Measurements from ENCODE around the gene SART3.

SART3 gene

GRCh38 chr12:108507971-108508642 is 52.9 kb downstream of the SART3 start:
- in situ Hi-C loops (cut with MboI; ENCODE audit: low sequenced_read_pairs): loop anchor here (25.0 kb wide), 1 partner anchor 821 kb away; the partner anchor contains the start of gene PWP1

DNA sequence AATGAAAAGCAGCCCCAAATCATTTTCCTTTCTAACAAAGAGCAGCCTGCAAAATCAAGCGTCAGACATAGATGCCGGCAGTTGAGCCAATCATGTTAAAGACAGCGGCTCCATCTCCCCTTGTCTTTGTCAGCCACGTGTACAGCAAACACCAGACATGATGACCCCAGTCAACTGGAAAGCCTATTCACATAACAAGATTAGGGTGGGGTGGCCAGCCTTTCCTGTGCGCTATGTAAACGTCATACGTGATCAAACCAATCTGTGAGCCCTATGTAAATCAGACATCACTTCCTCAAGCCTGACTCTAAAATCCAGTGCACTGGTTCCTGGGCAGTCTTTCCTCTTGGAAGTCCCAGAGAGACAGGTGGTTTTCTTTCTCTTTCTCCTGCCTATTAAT is 55.8 kb downstream of the SART3 start:
- in situ Hi-C loops (cut with MboI; ENCODE audit: low sequenced_read_pairs): loop anchor here (25.0 kb wide), 1 partner anchor 818 kb away; the partner anchor contains the start of gene PWP1

GRCh38 chr12:108502922-108503321 is 58.1 kb downstream of the SART3 start:
- in situ Hi-C loops (cut with MboI; ENCODE audit: low sequenced_read_pairs): loop anchor here (25.0 kb wide), 1 partner anchor 816 kb away; the partner anchor contains the start of gene PWP1

DNA sequence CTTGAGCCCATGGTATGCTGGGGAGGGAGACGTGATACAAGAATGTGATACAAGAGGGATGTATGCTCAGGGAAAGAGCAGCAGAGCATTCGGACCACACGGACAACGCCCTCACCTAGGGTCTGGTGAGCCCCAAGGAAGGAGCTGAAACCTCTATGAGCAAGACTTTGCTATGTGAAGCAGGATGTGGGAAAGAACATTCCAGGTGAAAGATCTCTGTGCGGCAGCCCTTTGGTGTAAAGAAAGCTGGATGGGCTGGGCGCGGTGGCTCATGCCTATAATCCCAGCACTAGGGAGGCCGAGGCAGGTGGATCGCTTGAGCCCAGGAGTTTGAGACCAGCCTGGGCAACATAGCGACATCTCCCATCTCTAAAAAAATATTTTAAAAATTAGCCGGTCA is 62.8 kb downstream of the SART3 start:
- in situ Hi-C loops (cut with MboI; ENCODE audit: low sequenced_read_pairs): loop anchor here (25.0 kb wide), 1 partner anchor 436 kb away; no protein-coding TSS in a partner anchor

GRCh38 chr12:108495823-108496579 is 65.0 kb downstream of the SART3 start:
- in situ Hi-C loops (cut with MboI; ENCODE audit: low sequenced_read_pairs): loop anchor here (25.0 kb wide), 1 partner anchor 434 kb away; no protein-coding TSS in a partner anchor

DNA sequence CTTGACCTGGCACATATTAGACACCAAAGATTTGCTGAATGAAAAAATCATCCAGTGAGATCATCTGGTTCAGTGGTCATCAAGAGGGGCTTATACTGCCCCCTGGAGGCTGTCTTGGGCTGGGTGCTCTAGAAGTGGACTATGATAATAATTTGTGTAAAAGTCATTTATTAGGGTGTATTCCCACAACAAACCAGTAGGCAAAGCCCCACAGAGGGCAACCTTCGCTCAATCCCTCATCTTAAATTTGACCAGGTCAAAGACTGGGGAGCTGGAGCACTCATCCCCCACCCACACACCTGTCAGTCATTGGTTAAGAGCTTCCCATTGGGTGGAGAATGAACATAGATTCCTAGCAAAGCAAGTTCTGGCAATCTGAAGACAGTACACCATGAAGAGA is 65.9 kb downstream of the SART3 start:
- in situ Hi-C loops (cut with MboI; ENCODE audit: low sequenced_read_pairs): loop anchor here (25.0 kb wide), 1 partner anchor 433 kb away; no protein-coding TSS in a partner anchor

DNA sequence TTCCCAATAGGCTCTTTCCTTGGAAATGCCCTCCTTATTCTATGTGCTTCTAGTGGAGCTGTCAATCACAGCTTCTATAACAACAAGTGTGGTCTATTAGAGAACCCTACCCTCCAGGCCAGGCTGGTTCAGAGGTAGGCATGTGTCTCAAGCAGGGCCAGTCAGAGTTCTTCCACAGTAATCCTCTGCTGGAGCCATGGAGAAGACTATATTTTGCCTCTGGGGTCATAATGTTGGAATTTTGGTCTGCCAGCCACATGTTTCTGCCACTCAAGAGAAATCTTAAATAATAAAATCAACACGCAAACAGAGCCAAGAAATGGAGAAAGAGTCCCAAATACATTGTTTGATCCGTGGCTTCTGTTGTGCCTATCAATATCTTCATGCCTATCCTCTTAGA is 69.7 kb downstream of the SART3 start:
- in situ Hi-C loops (cut with MboI; ENCODE audit: low sequenced_read_pairs): loop anchor here (25.0 kb wide), 1 partner anchor 429 kb away; no protein-coding TSS in a partner anchor

GRCh38 chr12:108487029-108487428 is 73.9 kb downstream of the SART3 start:
- in situ Hi-C loops (cut with MboI; ENCODE audit: low sequenced_read_pairs): loop anchor here (25.0 kb wide), 1 partner anchor 425 kb away; no protein-coding TSS in a partner anchor

DNA sequence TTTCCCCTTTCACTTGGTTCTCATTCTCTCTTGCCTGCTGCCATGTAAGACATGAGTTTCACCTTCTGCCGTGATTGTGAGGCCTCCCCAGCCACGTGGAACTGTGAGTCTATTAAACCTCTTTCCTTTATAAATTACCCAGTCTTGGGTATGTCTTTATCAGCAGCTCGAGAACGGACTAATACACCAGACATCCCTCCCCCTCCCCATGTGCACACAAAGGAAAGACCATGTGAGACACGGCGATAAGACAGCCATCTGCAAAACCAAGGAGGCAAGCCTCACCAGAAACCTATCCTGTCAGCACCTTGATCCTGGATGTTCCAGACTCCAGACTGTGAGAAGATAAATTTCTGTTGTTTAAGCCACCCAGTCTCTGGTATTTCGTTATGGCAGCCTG is 75.6 kb downstream of the SART3 start:
- in situ Hi-C loops (cut with MboI; ENCODE audit: low sequenced_read_pairs): loop anchor here (25.0 kb wide), 1 partner anchor 423 kb away; no protein-coding TSS in a partner anchor

DNA sequence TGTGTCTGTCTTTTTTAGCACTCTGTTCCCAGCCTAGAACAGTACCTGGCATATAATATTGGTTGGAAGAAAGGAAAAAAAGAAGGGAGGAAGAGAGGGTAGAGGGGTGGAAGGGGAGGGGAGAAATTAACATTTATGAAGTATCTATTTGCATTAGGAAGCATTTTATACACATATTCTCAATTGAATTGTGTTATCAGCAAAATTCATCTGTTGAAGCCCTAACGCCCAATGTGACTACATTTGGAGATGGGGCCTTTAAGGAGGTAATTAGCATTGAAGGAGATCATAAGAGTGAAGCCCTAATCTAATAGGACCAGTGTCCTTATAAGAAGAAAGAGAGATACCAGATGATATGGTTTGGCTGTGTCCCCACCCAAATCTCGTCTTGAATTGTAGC is 76.1 kb downstream of the SART3 start:
- in situ Hi-C loops (cut with MboI; ENCODE audit: low sequenced_read_pairs): loop anchor here (25.0 kb wide), 1 partner anchor 423 kb away; no protein-coding TSS in a partner anchor

GRCh38 chr12:108484431-108484830 is 76.5 kb downstream of the SART3 start:
- in situ Hi-C loops (cut with MboI; ENCODE audit: low sequenced_read_pairs): loop anchor here (25.0 kb wide), 1 partner anchor 422 kb away; no protein-coding TSS in a partner anchor

DNA sequence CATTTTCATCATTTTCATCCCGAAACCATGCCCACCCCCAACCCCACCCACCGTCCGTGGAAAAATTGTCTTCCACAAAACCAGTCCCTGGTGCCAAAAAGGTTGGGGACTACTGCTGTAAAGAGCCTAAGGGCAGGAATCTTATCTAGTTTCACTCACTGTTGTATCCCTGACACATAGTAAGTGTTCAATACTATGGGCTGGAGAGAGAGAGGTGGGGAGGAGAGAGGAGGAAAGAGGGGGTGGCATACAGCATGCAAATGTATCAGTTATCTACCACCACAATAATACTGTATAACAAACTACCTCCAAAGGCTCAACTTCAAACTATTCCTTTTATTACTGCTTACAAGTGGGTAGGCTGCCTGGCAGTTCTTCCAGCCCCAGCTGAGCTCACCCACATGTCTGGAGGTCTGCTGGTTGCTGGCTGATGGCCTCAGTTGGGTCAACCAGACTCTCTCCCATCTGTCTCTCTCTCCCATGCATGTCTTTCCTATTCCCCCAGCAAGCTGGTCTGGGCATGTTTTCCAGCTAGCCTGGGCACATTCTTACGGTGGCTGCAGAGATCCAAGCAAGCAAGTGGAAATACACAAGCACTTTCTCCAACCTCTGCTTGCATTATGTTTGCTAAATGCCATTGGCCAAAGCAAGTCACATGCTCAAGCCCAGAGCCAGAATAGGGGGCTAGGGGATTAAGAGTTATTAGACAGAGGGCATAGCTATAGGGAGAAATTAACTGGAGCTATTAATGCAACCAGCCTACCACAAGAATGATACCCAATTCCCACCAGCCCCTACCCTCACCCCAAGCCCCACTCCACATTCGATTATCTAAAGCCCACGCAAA is 77.5 kb downstream of the SART3 start:
- in situ Hi-C loops (cut with MboI; ENCODE audit: low sequenced_read_pairs): loop anchor here (25.0 kb wide), 1 partner anchor 421 kb away; no protein-coding TSS in a partner anchor

DNA sequence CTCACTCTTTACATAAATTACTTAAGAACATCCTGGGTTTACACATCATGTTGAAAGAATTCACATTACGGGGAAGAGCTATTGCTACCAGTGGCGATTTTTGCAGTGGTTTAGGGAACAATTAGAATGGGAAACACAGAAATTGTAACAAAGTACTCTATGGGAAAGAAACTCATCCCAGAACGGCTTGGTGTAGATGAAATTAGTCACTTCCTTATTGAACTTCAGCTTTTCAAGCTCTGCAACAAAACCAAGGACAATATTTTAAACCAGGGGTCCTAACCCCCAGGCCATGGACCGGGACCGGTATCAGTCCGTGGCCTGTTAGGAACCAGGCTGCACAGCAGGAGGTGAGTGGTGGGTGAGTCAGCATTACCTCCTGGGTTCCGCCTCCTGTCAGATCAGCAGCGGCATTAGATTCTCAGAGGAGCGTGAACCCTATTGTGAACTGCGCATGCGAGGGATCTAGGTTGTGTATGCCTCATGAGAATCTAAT is 78.2 kb downstream of the SART3 start:
- in situ Hi-C loops (cut with MboI; ENCODE audit: low sequenced_read_pairs): loop anchor here (25.0 kb wide), 1 partner anchor 420 kb away; no protein-coding TSS in a partner anchor

DNA sequence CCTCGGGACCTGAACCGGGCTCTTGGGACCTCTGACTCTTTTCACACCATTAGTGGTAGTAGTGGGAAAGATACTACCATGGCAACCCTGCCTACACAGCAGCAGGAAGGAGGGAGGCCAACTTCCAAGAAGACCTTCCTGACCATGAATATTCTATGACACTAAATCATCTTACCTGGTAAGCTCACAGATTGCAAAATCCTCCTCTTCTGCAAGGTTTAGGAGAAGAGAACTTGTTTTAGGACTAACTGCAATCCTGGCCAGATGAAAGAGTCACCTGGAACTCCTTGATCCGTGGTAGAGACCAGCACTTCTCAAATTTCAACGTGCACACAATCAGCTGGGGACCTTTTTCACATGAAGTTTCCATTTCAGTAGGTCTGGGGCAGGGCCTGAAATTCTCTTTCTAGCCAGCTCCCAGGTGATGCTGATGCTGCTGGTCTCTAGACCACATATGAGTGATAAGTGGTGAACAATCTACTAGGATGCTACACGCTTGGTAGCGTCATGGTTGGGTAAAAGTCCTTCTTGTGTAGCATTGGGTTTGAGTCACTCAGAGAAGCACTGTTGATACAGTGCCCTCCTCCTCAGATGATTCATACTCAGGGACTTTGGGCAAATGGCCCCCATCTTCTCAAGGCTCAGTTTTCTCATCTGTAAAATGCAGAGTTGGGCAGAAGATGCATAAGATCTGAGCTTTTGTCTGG is 81.5 kb downstream of the SART3 start:
- in situ Hi-C loops (cut with MboI; ENCODE audit: low sequenced_read_pairs): loop anchor here (25.0 kb wide), 1 partner anchor 417 kb away; no protein-coding TSS in a partner anchor

GRCh38 chr12:108478611-108479206 is 82.3 kb downstream of the SART3 start:
- in situ Hi-C loops (cut with MboI; ENCODE audit: low sequenced_read_pairs): loop anchor here (25.0 kb wide), 1 partner anchor 416 kb away; no protein-coding TSS in a partner anchor

DNA sequence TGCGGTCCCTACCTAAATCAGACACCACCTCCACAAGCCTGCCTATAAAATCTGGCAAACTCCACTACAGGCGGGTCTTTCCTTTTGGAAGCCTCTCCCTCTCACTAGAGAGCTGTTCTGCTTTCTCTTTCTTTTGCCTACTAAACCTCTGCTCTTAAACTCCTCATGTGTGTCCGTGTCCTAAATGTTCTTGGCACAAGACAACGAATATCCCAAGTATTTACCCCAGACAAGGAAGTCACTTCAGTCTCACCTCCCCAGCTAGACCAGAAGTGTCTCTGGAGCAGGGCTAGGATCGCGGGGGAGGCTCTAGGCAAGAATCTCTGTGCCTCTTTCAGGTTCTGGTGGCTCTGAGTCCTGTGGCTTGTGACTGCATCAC is 83.1 kb downstream of the SART3 start:
- in situ Hi-C loops (cut with MboI; ENCODE audit: low sequenced_read_pairs): loop anchor here (25.0 kb wide), 1 partner anchor 416 kb away; no protein-coding TSS in a partner anchor

DNA sequence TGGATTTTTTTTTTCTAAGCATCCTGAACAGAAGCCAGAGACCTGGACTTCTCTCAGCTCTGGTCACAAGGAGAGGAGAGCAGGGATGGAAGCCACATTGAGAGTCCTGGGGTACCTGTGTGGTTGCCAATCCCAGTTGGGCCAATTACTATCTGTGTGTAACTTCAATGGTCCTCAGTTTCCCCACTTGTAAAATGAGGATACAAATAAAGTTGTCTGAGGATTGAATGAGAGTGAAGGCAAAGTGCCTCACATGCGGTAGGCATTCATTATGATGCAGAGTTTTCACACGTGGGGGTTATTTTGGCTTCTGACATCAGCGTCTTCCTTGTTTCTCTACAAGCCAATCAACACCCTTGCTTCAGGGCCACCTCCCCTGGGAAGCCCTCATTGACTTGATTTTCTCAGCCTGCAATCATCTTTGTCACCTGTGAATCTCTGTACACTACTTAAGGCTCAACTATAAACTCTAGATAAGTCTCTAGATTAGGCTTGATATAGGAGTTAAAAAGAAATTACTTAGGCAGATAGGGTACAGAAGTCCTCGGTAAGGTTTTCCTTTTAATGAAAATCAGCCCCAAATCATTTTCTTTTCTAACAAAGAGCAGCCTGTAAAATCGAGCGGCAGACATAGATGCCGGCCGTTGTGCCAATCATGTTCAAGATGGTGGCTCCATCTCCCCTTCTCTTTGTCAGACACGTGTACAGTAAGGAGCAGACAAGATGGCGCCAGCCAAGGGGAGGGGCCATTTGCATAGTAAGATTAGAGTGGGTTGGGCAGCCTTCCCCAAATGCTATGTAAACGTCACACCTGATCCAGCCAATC is 83.7 kb downstream of the SART3 start:
- in situ Hi-C loops (cut with MboI; ENCODE audit: low sequenced_read_pairs): loop anchor here (25.0 kb wide), 1 partner anchor 415 kb away; no protein-coding TSS in a partner anchor

GRCh38 chr12:108475396-108475795 is 85.6 kb downstream of the SART3 start:
- in situ Hi-C loops (cut with MboI; ENCODE audit: low sequenced_read_pairs): loop anchor here (25.0 kb wide), 1 partner anchor 413 kb away; no protein-coding TSS in a partner anchor
